ENCODE data around the gene ZBTB40.

ZBTB40 gene

DNA sequence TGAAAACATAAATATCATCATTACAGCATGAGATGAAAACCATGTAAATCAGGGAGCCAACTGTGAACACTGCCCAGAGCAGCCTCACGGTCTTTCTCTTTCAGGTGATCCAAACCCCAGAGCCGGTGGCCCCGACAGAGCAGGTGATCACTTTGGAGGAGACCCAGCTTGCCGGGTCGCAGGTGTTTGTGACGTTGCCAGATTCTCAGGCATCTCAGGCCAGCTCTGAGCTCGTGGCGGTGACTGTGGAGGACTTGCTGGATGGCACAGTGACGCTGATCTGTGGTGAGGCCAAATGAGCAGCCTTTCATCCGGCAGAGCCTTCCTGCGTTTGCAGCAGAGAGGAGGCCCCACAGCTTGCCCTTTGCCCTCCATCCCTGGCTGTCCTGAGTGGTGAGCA, 74.4 kb downstream of the ZBTB40 start:
- Histone ChIP-seq H3K27ac (ENCODE audit: insufficient read depth, low read length, poor library complexity, severe bottlenecking) (no peak overlapping the region), H3K36me3 (ENCODE audit: control insufficient read depth, insufficient read depth, low read length) (peaks cover 52% of the 10 kb centered on the region)

DNA sequence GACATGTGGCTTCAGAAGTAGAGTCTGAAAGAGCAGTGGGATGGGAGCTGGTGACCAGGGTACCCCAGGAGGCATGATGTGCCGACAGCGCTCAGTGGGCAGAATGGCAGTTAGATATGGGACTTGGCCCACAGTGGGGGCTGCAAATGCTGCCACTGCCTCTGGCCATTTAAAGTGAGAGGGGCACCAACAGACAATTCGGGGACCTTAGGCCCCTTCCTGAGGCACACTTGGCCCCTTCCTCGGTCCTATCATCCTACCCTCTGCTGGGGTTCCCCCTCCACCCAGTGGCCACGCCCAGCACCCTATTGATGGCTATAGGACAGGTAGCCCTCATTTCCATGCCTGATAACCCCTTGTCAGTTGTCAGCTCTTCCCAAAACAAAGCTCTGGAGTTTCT, 75.0 kb downstream of the ZBTB40 start:
- Histone ChIP-seq H3K36me3 (ENCODE audit: control insufficient read depth, insufficient read depth, low read length) (peaks cover 47% of the 10 kb centered on the region), H3K4me1 (ENCODE audit: control insufficient read depth, insufficient read depth, low read length, poor library complexity, severe bottlenecking) (no peaks in the 10 kb centered on the region), H3K27me3 (replicated peaks; ENCODE audit: control insufficient read depth, insufficient read depth, low read length, poor library complexity, severe bottlenecking) (no peaks in the 10 kb centered on the region), H3K9me3 (ENCODE audit: control insufficient read depth, low read length) (no peaks in the 10 kb centered on the region), H3K27ac (ENCODE audit: insufficient read depth, low read length, poor library complexity, severe bottlenecking) (no peak overlapping the region), H3K4me3 (ENCODE audit: insufficient read depth, low read depth, low read length, poor library complexity, severe bottlenecking) (no peak overlapping the region)
- no peak for DNase-seq

More for the DNA sequence above, 74.4 kb downstream of the ZBTB40 start:
- Histone ChIP-seq H3K27me3 (replicated peaks; ENCODE audit: control insufficient read depth, insufficient read depth, low read length, poor library complexity, severe bottlenecking) (no peaks in the 10 kb centered on the region), H3K4me1 (ENCODE audit: control insufficient read depth, insufficient read depth, low read length, poor library complexity, severe bottlenecking) (no peaks in the 10 kb centered on the region), H3K9me3 (ENCODE audit: control insufficient read depth, low read length) (no peaks in the 10 kb centered on the region), H3K4me3 (ENCODE audit: insufficient read depth, low read depth, low read length, poor library complexity, severe bottlenecking) (no peak overlapping the region)
- no peak for DNase-seq

DNA sequence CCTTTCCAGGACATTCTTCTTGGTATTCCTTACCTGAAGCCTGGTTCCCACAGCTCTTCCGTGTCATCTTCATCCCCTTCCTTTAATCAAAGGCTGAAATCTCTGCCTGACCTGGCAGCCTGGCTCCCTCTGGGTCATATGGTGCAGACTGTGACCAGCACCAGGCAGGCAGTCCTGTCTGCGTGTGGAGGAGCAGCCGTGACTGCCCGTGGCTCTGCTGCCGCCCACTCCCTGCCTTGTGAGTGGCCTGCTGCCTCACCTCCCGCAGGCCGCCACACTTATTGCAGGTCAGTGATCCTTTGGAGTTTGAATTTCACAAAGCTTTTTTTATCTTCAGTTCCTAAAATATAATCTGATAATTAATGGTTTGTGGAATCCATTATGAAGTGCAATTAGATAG, 75.5 kb downstream of the ZBTB40 start:
- Histone ChIP-seq H3K27ac (ENCODE audit: insufficient read depth, low read length, poor library complexity, severe bottlenecking) (no peak overlapping the region), H3K4me1 (ENCODE audit: control insufficient read depth, insufficient read depth, low read length, poor library complexity, severe bottlenecking) (no peaks in the 10 kb centered on the region), H3K9me3 (ENCODE audit: control insufficient read depth, low read length) (no peaks in the 10 kb centered on the region), H3K36me3 (ENCODE audit: control insufficient read depth, insufficient read depth, low read length) (peaks cover 46% of the 10 kb centered on the region), H3K4me3 (ENCODE audit: insufficient read depth, low read depth, low read length, poor library complexity, severe bottlenecking) (no peak overlapping the region), H3K27me3 (replicated peaks; ENCODE audit: control insufficient read depth, insufficient read depth, low read length, poor library complexity, severe bottlenecking) (no peaks in the 10 kb centered on the region)
- DNase-seq: no peak

DNA sequence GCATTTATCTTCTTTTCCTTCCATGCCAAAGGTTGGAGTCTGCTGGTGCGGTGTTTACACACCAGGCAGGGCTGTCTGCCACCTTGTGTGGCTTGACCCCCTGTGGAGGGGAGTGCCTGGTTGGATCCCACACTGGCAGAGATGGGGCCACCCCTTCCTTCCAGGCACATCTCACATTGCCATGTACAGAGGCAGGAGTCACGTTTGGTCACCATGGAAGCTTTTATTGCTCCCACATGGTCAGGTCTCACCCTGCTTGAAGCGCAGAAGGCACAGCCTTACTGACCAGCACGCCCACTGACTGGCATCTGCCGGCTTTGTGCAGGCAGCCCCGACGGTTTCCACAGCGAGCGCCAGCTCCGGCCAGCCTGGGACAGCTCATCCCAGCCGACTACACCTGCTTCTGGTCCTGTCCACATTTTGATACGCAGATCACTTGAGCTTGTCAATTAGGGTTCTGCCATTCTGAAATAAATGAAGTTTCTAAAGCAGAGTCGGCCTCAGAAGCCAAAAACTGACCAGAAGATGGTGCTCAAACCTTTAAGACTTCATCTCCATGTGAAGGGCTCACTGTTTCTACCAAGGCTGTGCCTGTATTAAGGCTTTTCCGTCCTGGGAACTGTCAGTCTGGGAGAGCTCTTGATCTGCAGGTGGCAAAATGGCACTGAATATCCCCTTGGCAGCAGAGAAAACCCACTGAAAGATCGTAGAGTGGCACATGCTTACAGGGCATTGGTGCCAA, 76.1 kb downstream of the ZBTB40 start:
- no peak overlapping the region for H3K4me3 ChIP-seq (ENCODE audit: insufficient read depth, low read depth, low read length, poor library complexity, severe bottlenecking)
- no peaks in the 10 kb centered on the region for H3K9me3 ChIP-seq (ENCODE audit: control insufficient read depth, low read length)
- no peak for DNase-seq
- peaks cover 46% of the 10 kb centered on the region for H3K36me3 ChIP-seq (ENCODE audit: control insufficient read depth, insufficient read depth, low read length)
- no peaks in the 10 kb centered on the region for H3K27me3 ChIP-seq (replicated peaks; ENCODE audit: control insufficient read depth, insufficient read depth, low read length, poor library complexity, severe bottlenecking)
- H3K4me1 ChIP-seq (ENCODE audit: control insufficient read depth, insufficient read depth, low read length, poor library complexity, severe bottlenecking): no peaks in the 10 kb centered on the region
- H3K27ac ChIP-seq (ENCODE audit: insufficient read depth, low read length, poor library complexity, severe bottlenecking): no peak overlapping the region

DNA sequence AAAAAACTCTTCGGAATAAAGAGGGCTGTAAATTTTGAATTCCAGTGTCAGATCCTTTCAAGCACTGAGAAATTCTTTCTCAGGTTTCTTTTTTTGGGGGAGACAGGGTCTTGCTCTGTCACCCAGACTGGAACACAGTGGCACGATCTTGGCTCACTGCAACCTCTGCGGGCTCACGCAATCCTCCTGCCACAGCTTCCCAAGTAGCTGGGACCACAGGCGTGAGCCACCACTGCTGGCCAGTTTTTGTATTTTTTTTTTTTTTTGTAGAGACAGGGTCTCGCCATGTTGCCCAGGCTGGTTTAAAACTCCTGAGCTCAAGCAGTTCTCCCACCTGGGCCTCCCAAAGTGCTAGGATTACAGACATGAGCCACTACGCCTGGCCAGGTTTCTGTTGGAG, 76.8 kb downstream of the ZBTB40 start:
- no peak for DNase-seq
- Histone ChIP-seq H3K36me3 (ENCODE audit: control insufficient read depth, insufficient read depth, low read length) (peaks cover 43% of the 10 kb centered on the region), H3K27ac (ENCODE audit: insufficient read depth, low read length, poor library complexity, severe bottlenecking) (no peak overlapping the region), H3K9me3 (ENCODE audit: control insufficient read depth, low read length) (no peaks in the 10 kb centered on the region), H3K4me1 (ENCODE audit: control insufficient read depth, insufficient read depth, low read length, poor library complexity, severe bottlenecking) (no peaks in the 10 kb centered on the region), H3K4me3 (ENCODE audit: insufficient read depth, low read depth, low read length, poor library complexity, severe bottlenecking) (no peak overlapping the region), H3K27me3 (replicated peaks; ENCODE audit: control insufficient read depth, insufficient read depth, low read length, poor library complexity, severe bottlenecking) (no peaks in the 10 kb centered on the region)

DNA sequence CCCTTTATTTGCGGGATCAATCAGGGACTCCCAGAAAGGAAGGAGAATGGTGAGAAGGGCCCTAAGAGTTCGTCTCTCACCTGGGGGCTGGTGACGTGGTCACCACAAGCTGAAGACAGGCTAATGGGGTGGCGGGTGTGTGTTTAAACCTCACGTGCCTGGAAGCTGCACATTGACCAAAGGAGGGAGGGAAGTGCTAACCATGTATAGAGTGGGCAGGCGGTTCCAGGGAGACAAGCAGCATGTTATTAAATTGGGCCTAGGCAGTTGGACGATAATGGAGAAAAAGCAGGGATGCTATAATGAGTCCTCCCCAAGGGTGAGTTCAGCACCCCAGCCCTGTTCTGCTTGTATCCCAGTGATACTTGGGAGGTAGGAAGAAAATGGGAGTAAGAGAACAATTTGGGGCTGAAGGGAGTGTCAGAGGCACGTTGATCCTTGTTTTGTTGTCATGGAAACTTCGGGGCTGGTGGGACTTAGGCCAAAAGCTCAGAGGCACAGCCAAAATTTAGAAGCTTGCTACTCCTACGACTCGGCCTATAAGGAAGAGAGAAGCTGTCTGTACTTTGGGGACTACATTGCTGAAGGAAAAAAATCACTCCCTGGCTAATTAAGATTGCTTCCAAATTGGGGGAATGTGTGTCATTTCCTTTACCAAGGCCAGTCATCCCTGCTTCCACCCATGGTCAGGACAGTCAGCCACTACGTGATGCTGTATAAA, 78.4 kb downstream of the ZBTB40 start:
- Histone ChIP-seq H3K9me3 (ENCODE audit: control insufficient read depth, low read length) (no peaks in the 10 kb centered on the region), H3K27ac (ENCODE audit: insufficient read depth, low read length, poor library complexity, severe bottlenecking) (no peak overlapping the region), H3K4me3 (ENCODE audit: insufficient read depth, low read depth, low read length, poor library complexity, severe bottlenecking) (no peak overlapping the region), H3K4me1 (ENCODE audit: control insufficient read depth, insufficient read depth, low read length, poor library complexity, severe bottlenecking) (no peaks in the 10 kb centered on the region), H3K36me3 (ENCODE audit: control insufficient read depth, insufficient read depth, low read length) (peaks cover 31% of the 10 kb centered on the region), H3K27me3 (replicated peaks; ENCODE audit: control insufficient read depth, insufficient read depth, low read length, poor library complexity, severe bottlenecking) (no peaks in the 10 kb centered on the region)
- no peak for DNase-seq

DNA sequence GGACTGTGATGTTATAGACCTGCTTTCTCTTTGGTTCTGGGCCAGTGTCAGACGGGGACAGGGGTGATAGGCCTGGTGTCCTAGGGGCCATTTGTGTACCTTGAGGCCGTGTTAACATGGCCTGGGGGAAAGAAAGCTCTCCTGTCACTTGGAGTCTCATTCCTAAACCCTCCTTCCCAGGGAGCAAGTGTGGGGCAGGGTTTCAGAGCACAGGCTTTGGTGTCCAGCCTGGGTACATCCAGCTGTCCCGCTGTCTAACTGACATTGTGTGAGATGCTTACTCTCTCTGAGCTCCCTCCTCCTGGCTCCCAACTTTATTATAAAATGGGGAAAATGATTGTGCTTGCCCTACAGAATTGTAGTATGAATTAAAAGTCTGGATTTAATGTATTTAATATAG, 79.1 kb downstream of the ZBTB40 start:
- no peak for DNase-seq
- Histone ChIP-seq H3K9me3 (ENCODE audit: control insufficient read depth, low read length) (no peaks in the 10 kb centered on the region), H3K4me1 (ENCODE audit: control insufficient read depth, insufficient read depth, low read length, poor library complexity, severe bottlenecking) (no peaks in the 10 kb centered on the region), H3K27ac (ENCODE audit: insufficient read depth, low read length, poor library complexity, severe bottlenecking) (no peak overlapping the region), H3K4me3 (ENCODE audit: insufficient read depth, low read depth, low read length, poor library complexity, severe bottlenecking) (no peak overlapping the region), H3K27me3 (replicated peaks; ENCODE audit: control insufficient read depth, insufficient read depth, low read length, poor library complexity, severe bottlenecking) (no peaks in the 10 kb centered on the region), H3K36me3 (ENCODE audit: control insufficient read depth, insufficient read depth, low read length) (peaks cover 30% of the 10 kb centered on the region)

DNA sequence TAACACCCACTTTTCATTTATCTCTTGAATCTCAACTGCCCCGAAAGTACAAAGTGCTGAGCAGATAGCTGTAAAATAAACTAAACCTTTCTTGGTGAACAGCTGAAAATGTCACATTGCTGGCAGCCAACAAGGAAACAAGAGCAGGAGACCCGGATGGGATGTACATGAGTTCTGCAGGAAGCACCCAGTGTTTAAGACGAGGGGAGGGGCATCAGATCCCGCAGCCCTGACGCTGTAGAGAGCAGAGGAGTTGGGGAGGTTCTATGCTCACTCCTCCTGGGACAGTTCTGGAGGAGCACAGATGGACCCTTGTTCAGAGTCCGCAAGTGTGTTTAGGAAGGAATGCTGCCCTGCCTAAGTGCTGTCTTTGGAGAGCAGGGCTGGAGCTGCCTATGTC, 79.6 kb downstream of the ZBTB40 start:
- H3K27me3 ChIP-seq (replicated peaks; ENCODE audit: control insufficient read depth, insufficient read depth, low read length, poor library complexity, severe bottlenecking): no peaks in the 10 kb centered on the region
- DNase-seq: no peak
- H3K9me3 ChIP-seq (ENCODE audit: control insufficient read depth, low read length): no peaks in the 10 kb centered on the region
- no peak overlapping the region for H3K4me3 ChIP-seq (ENCODE audit: insufficient read depth, low read depth, low read length, poor library complexity, severe bottlenecking)
- no peak overlapping the region for H3K27ac ChIP-seq (ENCODE audit: insufficient read depth, low read length, poor library complexity, severe bottlenecking)
- H3K36me3 ChIP-seq (ENCODE audit: control insufficient read depth, insufficient read depth, low read length): peaks cover 25% of the 10 kb centered on the region
- no peaks in the 10 kb centered on the region for H3K4me1 ChIP-seq (ENCODE audit: control insufficient read depth, insufficient read depth, low read length, poor library complexity, severe bottlenecking)

DNA sequence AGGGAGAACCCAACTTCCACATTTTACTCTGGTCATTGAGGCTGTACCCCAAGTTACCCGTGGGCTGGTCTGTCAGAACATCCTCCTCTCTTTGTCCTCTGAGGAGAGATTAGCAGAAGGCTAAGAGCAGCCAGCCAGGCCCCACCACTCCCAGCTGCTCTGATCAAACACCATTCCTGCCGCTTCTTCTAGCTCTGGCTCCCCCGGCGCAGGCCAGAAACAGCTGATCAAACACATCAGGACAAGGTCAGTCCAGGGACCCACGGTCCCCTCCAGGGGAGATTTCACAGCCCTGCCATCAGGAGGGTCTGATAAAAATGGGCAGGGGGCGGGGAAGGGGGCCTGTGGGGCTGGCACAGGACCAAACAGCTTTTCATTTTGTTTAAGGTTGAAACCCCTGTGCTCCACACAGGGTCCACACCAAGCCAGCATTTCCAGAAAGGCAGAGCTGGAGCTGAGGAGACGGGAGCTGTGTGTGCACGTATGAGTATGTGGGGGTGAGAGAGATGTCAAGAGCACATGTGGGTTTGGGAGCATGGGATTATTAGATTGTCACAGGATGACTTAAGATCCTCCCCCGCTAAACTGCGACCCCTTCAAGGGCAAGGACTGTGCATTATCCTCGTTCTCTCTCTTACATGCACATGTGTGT, 81.7 kb downstream of the ZBTB40 start:
- H3K27ac ChIP-seq (ENCODE audit: insufficient read depth, low read length, poor library complexity, severe bottlenecking): no peak overlapping the region
- no peak overlapping the region for H3K4me3 ChIP-seq (ENCODE audit: insufficient read depth, low read depth, low read length, poor library complexity, severe bottlenecking)
- no peaks in the 10 kb centered on the region for H3K4me1 ChIP-seq (ENCODE audit: control insufficient read depth, insufficient read depth, low read length, poor library complexity, severe bottlenecking)

DNA sequence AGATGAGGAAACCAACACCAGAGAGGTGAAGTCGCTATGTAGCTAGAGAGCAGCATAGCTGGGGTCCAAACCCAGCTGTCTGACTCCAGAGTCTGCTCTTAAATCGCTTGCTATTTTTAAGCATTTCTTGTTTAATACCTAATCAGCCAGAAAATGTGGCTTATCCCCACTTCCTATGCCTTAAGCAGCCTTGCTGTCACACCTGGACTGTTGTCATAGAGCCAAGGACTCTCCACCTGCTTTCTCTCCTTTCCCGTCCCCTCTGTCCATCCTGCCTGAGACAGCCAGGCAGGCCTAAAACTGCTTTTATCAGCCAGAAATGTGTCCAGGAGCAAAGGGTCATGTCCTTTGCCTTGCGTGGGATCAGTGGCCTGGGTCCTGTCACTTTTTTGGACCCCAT, 83.3 kb downstream of the ZBTB40 start:
- H3K9me3 ChIP-seq (ENCODE audit: control insufficient read depth, low read length): no peaks in the 10 kb centered on the region
- no peaks in the 10 kb centered on the region for H3K27me3 ChIP-seq (replicated peaks; ENCODE audit: control insufficient read depth, insufficient read depth, low read length, poor library complexity, severe bottlenecking)
- H3K36me3 ChIP-seq (ENCODE audit: control insufficient read depth, insufficient read depth, low read length): no peaks in the 10 kb centered on the region
- H3K4me3 ChIP-seq (ENCODE audit: insufficient read depth, low read depth, low read length, poor library complexity, severe bottlenecking): no peak overlapping the region
- H3K4me1 ChIP-seq (ENCODE audit: control insufficient read depth, insufficient read depth, low read length, poor library complexity, severe bottlenecking): no peaks in the 10 kb centered on the region
- no peak for DNase-seq
- no peak overlapping the region for H3K27ac ChIP-seq (ENCODE audit: insufficient read depth, low read length, poor library complexity, severe bottlenecking)

More for the DNA sequence above, 81.7 kb downstream of the ZBTB40 start:
- no peak for DNase-seq
- Histone ChIP-seq H3K9me3 (ENCODE audit: control insufficient read depth, low read length) (no peaks in the 10 kb centered on the region), H3K27me3 (replicated peaks; ENCODE audit: control insufficient read depth, insufficient read depth, low read length, poor library complexity, severe bottlenecking) (no peaks in the 10 kb centered on the region), H3K36me3 (ENCODE audit: control insufficient read depth, insufficient read depth, low read length) (peaks cover 9% of the 10 kb centered on the region)
